Activated T-cell treated with anti-CD3 and anti-CD28 coated beads, Interleukin-2, amount 50 U/mL, for 24 hours (primary cell): ENCODE measurements around the gene BIRC6.
"Not testable (repeated sequence)": the region's sequence is repeated elsewhere in the genome, so short reads cannot be mapped to it uniquely, and the experiment has no call there.

Source experiments
- DNase-seq: peaks from one replicate; pipeline ENCODE4 v3.0.0-alpha.2; 2020
- H3K27ac Mint-ChIP-seq: 2 replicates; pipeline ENCODE4 v1.8.0; 2020; ENCODE audit warnings: mild to moderate bottlenecking, mixed read lengths
- H3K27me3 Mint-ChIP-seq: 2 replicates; pipeline ENCODE4 v1.8.0; 2020; ENCODE audit warnings: mixed read lengths
- H3K36me3 Mint-ChIP-seq: 2 replicates; pipeline ENCODE4 v1.8.0; 2020; ENCODE audit warnings: low read depth, mixed read lengths
- H3K4me1 Mint-ChIP-seq: 2 replicates; pipeline ENCODE4 v1.8.0; 2020; ENCODE audit warnings: low read depth, mixed read lengths
- H3K4me3 Mint-ChIP-seq: 2 replicates; pipeline ENCODE4 v1.8.0; 2020; ENCODE audit warnings: mild to moderate bottlenecking, moderate library complexity, mixed read lengths
- H3K9me3 Mint-ChIP-seq: 2 replicates; pipeline ENCODE4 v1.8.0; 2020; ENCODE audit warnings: mixed read lengths

The BIRC6 gene

GRCh38 chr2:32446369-32446768 is 89.5 kb downstream of the BIRC6 start:
- peak overlapping the region; percentile 32 for H3K27ac Mint-ChIP-seq
- DNase-seq: no peak
- H3K9me3 Mint-ChIP-seq: no peaks in the 10 kb centered on the region
- H3K27me3 Mint-ChIP-seq: no peaks in the 10 kb centered on the region
- peaks cover 3% of the 10 kb centered on the region for H3K4me1 Mint-ChIP-seq
- H3K36me3 Mint-ChIP-seq: peaks cover 75% of the 10 kb centered on the region
- no peak overlapping the region for H3K4me3 Mint-ChIP-seq

- peaks cover 72% of the 10 kb centered on the region for H3K36me3 Mint-ChIP-seq
- H3K27me3 Mint-ChIP-seq: no peaks in the 10 kb centered on the region
- no peak for DNase-seq
- H3K4me1 Mint-ChIP-seq: peaks cover 10% of the 10 kb centered on the region
- H3K4me3 Mint-ChIP-seq: no peak overlapping the region
- H3K9me3 Mint-ChIP-seq: no peaks in the 10 kb centered on the region
- peak overlapping the region; percentile 5 for H3K27ac Mint-ChIP-seq
These were observed 94.0 kb downstream of the BIRC6 start for GRCh38 chr2:32450851-32451250.

GRCh38 chr2:32452338-32453064 is 95.7 kb downstream of the BIRC6 start:
- DNase-seq: no peak
- Mint-ChIP-seq H3K27ac (peak overlapping the region; percentile 24), H3K4me1 (peaks cover 15% of the 10 kb centered on the region), H3K4me3 (no peak overlapping the region), H3K36me3 (peaks cover 80% of the 10 kb centered on the region), H3K27me3 (no peaks in the 10 kb centered on the region), H3K9me3 (no peaks in the 10 kb centered on the region)

GRCh38 chr2:32453242-32454062 is 96.6 kb downstream of the BIRC6 start:
- H3K9me3 Mint-ChIP-seq: no peaks in the 10 kb centered on the region
- peaks cover 86% of the 10 kb centered on the region for H3K36me3 Mint-ChIP-seq
- no peaks in the 10 kb centered on the region for H3K27me3 Mint-ChIP-seq
- peak overlapping the region; percentile 24 for H3K27ac Mint-ChIP-seq
- H3K4me1 Mint-ChIP-seq: peaks cover 19% of the 10 kb centered on the region
- H3K4me3 Mint-ChIP-seq: no peak overlapping the region
- no peak for DNase-seq

- no peaks in the 10 kb centered on the region for H3K27me3 Mint-ChIP-seq
- H3K27ac Mint-ChIP-seq: no peak overlapping the region
- DNase-seq: no peak
- H3K9me3 Mint-ChIP-seq: no peaks in the 10 kb centered on the region
- peaks cover 75% of the 10 kb centered on the region for H3K36me3 Mint-ChIP-seq
- H3K4me3 Mint-ChIP-seq: no peak overlapping the region
- H3K4me1 Mint-ChIP-seq: peaks cover 23% of the 10 kb centered on the region
These were observed 99.0 kb downstream of the BIRC6 start for GRCh38 chr2:32455816-32456215.

- Mint-ChIP-seq H3K4me3 (no peak overlapping the region), H3K4me1 (peaks cover 19% of the 10 kb centered on the region), H3K36me3 (peaks cover 69% of the 10 kb centered on the region), H3K27ac (no peak overlapping the region), H3K9me3 (no peaks in the 10 kb centered on the region), H3K27me3 (no peaks in the 10 kb centered on the region)
- DNase-seq: no peak
These were observed 100.0 kb downstream of the BIRC6 start for GRCh38 chr2:32456808-32457207.

- DNase-seq: no peak
- no peak overlapping the region for H3K4me3 Mint-ChIP-seq
- peaks cover 19% of the 10 kb centered on the region for H3K4me1 Mint-ChIP-seq
- H3K36me3 Mint-ChIP-seq: peaks cover 70% of the 10 kb centered on the region
- no peak overlapping the region for H3K27ac Mint-ChIP-seq
- no peaks in the 10 kb centered on the region for H3K9me3 Mint-ChIP-seq
- H3K27me3 Mint-ChIP-seq: no peaks in the 10 kb centered on the region
These were observed 101.0 kb downstream of the BIRC6 start for GRCh38 chr2:32457814-32458213.

- Mint-ChIP-seq H3K36me3 (peaks cover 73% of the 10 kb centered on the region), H3K4me1 (peaks cover 15% of the 10 kb centered on the region)
- not testable (repeated sequence) for H3K27ac Mint-ChIP-seq, H3K27me3 Mint-ChIP-seq, H3K9me3 Mint-ChIP-seq, DNase-seq, H3K4me3 Mint-ChIP-seq
These were observed 104.0 kb downstream of the BIRC6 start for GRCh38 chr2:32460861-32461260.

- Mint-ChIP-seq H3K27me3 (no peaks in the 10 kb centered on the region), H3K27ac (peak overlapping the region; percentile 31), H3K36me3 (peaks cover 75% of the 10 kb centered on the region), H3K9me3 (no peaks in the 10 kb centered on the region), H3K4me3 (no peak overlapping the region), H3K4me1 (peaks cover 8% of the 10 kb centered on the region)
- DNase-seq: no peak
These were observed 106.3 kb downstream of the BIRC6 start for GRCh38 chr2:32463110-32463509.

- Mint-ChIP-seq H3K27ac (no peak overlapping the region), H3K9me3 (no peaks in the 10 kb centered on the region), H3K4me3 (no peak overlapping the region), H3K27me3 (no peaks in the 10 kb centered on the region), H3K36me3 (peaks cover 78% of the 10 kb centered on the region), H3K4me1 (peaks cover 2% of the 10 kb centered on the region)
- no peak for DNase-seq
These were observed 107.6 kb downstream of the BIRC6 start for GRCh38 chr2:32464431-32464830.

- H3K27ac Mint-ChIP-seq: peak overlapping the region; percentile 3
- DNase-seq: no peak
- H3K36me3 Mint-ChIP-seq: peaks cover 87% of the 10 kb centered on the region
- no peaks in the 10 kb centered on the region for H3K9me3 Mint-ChIP-seq
- peaks cover 13% of the 10 kb centered on the region for H3K4me1 Mint-ChIP-seq
- no peak overlapping the region for H3K4me3 Mint-ChIP-seq
- no peaks in the 10 kb centered on the region for H3K27me3 Mint-ChIP-seq
These were observed 115.8 kb downstream of the BIRC6 start for GRCh38 chr2:32472605-32473004.

- H3K4me3 Mint-ChIP-seq: no peak overlapping the region
These were observed 117.6 kb downstream of the BIRC6 start for GRCh38 chr2:32474381-32474780.

GRCh38 chr2:32478889-32479620 is 122.2 kb downstream of the BIRC6 start:
- DNase-seq: no peak
- H3K4me3 Mint-ChIP-seq: no peak overlapping the region
- H3K27me3 Mint-ChIP-seq: no peaks in the 10 kb centered on the region
- H3K27ac Mint-ChIP-seq: no peak overlapping the region
- no peaks in the 10 kb centered on the region for H3K9me3 Mint-ChIP-seq
- H3K4me1 Mint-ChIP-seq: peaks cover 10% of the 10 kb centered on the region
- H3K36me3 Mint-ChIP-seq: peaks cover 89% of the 10 kb centered on the region

More at GRCh38 chr2:32474381-32474780, 117.6 kb downstream of the BIRC6 start:
- Mint-ChIP-seq H3K9me3 (no peaks in the 10 kb centered on the region), H3K36me3 (peaks cover 87% of the 10 kb centered on the region), H3K27me3 (no peaks in the 10 kb centered on the region), H3K27ac (peak overlapping the region; percentile 76), H3K4me1 (peaks cover 13% of the 10 kb centered on the region)
- no peak for DNase-seq

- peaks cover 87% of the 10 kb centered on the region for H3K36me3 Mint-ChIP-seq
- DNase-seq: no peak
- no peak overlapping the region for H3K4me3 Mint-ChIP-seq
- H3K27me3 Mint-ChIP-seq: no peaks in the 10 kb centered on the region
- H3K4me1 Mint-ChIP-seq: peaks cover 2% of the 10 kb centered on the region
- H3K27ac Mint-ChIP-seq: peak overlapping the region; percentile 12
- no peaks in the 10 kb centered on the region for H3K9me3 Mint-ChIP-seq
These were observed 123.2 kb downstream of the BIRC6 start for GRCh38 chr2:32479993-32480392.
